Renal cortical epithelial cell (primary cell): Measurements from ENCODE around the gene RAB14. TPM values are rescaled to one million over a fixed set of nuclear protein-coding genes. Genes with fewer than 3 reads are reported as not detected.

Experiments used
- DNase-seq: peaks from one replicate; pipeline ENCODE4 v3.0.0-alpha.2; 2011; ENCODE audit warnings: low read depth
- total RNA-seq: library from RNA; depleted of rRNA; stranded (reverse); fragments of >200 nt; gene quantifications from 2 replicates; pipeline ENCODE4 v1.2.3, GENCODE V29; 2014

The RAB14 gene
- 21.5 and 55.8 TPM in 2 replicates for total RNA-seq

- peak; percentile 91 for DNase-seq
Measured at GRCh38 chr9:121201738-121202533, at the start of gene RAB14. RAB14 (minus strand) TSS chr9:121201869; CDS start chr9:121193412, 8,457 bp downstream.

GRCh38 chr9:121249563-121249962 is 47.9 kb upstream of the RAB14 start:
- no peak for DNase-seq

DNA sequence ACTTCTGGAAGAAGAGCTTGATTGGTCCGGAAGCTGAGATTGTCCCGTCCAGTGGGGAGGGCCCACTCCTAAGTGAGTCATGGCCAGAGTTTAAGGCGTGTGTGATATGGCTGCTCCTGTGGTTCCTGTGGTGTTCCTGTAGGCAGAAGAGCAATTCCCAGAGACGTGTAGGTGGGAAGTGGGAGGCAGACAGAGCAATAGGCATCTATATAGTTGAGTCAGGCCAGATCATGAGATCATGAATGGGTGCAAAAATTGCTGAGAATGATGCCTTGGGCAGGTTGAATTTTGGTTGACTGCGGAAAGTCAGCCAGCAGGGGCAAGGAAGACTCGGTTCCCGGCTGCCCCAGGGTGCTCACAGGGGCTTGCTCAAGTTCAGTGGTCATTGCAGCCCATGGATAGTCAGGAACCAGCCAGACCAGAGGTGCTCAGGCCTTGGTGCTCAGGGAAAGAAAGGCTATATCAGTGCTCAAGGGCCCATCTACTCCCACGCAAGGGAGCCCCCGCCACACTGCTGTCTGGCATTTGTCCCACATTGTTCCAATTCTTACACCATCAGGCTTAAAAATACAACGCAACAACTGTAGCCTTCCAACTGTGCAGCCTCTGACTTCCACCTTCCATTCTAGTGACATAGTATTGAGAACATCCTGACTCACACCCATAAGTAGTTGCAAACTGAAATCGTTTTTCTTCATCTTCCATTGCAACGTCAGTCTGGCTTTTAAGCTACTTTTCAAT is 45.3 kb upstream of the RAB14 start:
- no peak for DNase-seq

DNA sequence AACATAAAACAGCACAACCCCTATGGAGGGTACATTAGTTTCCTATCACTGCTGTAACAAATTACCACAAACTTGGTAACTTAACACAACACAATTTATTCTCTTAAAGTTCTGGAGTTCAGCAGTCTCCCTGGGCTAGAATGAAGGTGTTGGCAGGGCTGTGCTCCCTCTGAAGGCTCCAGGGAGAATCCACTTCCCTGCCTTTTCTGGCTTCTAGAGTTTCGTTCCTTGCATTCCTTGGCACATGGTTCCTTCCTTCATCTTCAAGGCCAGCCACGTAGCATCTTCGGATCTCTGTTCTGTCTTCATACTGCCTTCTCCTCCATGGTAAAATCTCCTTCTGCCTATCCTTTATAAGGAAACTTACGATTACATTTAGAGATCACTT is 41.3 kb upstream of the RAB14 start:
- no peak for DNase-seq

DNA sequence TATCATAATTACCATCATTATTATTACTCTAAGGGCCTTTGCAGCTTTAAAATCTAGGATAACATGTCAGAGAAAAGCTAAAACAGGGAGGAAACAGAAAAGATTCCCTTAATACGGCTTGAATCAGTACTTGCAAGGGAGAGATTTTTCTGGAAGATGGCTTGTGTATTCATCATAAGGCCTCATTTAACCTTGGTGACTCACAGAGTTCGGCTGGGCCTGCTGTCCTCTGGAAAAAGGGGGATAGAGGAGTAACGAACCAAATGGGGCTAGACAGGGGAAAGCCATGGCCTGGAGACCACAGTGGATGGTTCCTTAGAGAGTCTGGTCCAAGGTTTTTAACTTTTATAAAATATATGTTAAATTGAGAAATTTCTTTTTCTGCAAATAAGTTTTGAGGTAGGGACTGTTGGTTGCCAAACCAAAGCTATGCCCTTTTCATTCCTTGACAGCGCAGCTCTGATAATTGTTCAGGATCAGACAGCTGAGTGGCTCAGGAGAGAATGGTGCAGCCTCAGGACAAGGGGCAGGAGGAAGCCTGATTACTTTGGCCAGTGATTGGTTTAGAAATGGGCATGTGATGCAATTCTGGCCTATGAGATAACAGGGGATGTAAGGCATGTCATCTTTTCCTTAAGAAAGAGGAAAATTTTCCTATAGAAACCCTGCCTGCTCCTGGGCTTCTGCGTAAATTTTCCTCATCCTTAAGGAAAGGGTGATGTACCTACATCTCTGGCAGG is 40.7 kb upstream of the RAB14 start:
- peak; percentile 22 for DNase-seq

GRCh38 chr9:121240472-121241135 is 38.9 kb upstream of the RAB14 start:
- no peak for DNase-seq

DNA sequence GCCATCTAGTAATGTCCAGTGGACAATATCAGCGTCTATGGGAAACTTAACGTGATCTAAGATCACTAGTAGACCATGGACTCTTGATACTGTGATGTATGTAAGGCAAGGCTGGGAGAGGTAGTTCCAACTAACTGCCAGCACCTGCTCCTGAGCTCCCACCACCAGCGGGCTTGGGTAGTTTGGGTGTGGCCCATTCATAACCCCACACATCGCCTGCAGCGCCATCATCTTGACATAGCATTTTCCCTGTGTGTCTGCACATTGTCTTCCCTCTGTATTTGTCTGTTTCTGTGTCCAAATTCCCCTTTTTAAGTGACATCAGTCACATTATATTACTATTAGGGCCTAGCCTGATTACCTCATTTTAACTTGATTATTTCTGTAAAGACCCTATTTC is 38.2 kb upstream of the RAB14 start:
- DNase-seq = no peak

DNA sequence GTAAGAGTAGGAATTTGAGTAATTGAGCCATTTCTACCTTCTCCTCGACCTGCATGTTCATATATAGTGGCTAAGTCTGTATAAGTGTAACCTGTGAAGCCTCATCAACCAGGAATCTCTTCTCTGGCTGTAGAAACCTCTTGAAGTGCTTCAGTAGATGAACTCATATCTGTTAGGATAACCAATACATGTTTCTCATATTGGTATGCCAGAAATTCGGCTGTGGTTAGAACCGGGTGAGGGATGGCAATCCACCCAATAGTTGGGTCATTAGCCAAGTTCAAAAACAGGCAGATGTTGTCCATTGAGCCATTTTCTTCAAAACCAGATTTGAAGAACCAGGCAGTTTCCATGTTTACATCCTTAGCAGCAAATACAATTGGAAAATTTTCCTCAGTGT is 37.4 kb upstream of the RAB14 start:
- DNase-seq = no peak

- DNase-seq = no peak
Measured at GRCh38 chr9:121237916-121238315, 36.2 kb upstream of the RAB14 start.

DNA sequence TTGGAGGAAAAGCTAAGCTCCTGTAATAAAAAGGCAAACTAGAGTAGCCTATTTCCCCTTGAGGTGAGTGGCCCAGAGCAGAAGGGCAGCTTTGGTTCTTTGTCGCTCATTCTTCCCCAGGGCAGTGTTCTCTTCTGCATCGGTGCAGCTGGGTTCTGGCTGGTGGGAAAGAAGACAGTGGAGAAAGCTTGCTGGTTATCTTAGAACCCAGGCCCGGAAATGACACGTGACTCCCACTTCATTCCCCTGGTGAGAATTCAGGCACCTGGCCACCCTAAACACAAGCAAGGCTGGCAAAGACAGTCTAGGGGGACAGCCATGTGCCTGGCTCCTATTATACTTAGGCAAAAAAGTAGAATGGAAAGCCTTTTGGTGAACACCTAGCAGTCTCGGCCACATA is 33.8 kb upstream of the RAB14 start:
- DNase-seq = no peak

GRCh38 chr9:121234832-121235161 is 33.1 kb upstream of the RAB14 start:
- DNase-seq = no peak

DNA sequence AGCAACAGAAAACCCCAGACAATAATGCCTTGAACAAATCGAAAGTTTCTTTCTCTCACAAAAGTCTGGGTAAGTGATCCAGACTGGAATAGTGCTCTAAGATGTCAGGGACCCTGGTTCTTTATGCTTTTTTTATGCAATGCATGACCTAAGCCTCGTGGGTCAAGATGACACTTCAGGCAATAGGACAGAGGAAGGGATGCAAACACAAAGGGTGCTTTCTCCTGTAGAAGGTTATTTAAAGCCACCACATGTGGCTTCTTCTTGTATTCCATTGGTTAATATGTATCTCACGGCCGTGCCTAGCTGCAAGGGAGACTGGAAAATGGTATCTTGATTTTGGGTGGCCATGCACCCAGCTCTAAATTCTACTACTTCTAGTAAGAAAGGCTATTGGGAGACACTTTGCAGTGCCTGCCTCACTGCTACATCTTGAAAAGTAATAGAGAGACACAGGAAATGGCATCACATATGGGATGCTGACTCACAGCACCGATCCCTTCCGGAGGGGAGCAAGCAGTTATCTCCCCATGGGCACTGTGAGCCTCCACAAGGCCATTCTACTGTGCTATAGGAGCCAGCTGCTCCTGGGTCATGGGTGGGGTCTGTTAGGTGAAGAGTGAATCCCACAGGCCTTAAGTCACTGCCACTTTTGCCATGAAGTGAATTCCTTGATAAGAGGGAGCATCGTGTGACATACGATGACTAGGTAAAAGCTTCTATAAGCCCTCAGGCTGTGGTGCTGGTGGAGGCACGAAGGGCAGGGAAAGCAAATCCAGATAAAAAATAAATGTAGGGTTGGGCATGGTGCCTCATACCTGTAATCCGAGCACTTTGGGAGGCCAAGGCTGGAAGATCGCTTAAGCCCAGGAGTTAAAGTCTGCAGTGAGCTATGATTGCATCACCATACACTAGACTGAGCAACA is 32.5 kb upstream of the RAB14 start:
- no peak for DNase-seq

- no peak for DNase-seq
Measured at GRCh38 chr9:121232251-121232650, 30.6 kb upstream of the RAB14 start.

- no peak for DNase-seq
Measured at GRCh38 chr9:121230256-121230655, 28.6 kb upstream of the RAB14 start.

GRCh38 chr9:121227862-121228261 is 26.2 kb upstream of the RAB14 start:
- no peak for DNase-seq

- DNase-seq = no peak
Measured at GRCh38 chr9:121226175-121226574, 24.5 kb upstream of the RAB14 start.

GRCh38 chr9:121225240-121225639 is 23.6 kb upstream of the RAB14 start:
- no peak for DNase-seq

DNA sequence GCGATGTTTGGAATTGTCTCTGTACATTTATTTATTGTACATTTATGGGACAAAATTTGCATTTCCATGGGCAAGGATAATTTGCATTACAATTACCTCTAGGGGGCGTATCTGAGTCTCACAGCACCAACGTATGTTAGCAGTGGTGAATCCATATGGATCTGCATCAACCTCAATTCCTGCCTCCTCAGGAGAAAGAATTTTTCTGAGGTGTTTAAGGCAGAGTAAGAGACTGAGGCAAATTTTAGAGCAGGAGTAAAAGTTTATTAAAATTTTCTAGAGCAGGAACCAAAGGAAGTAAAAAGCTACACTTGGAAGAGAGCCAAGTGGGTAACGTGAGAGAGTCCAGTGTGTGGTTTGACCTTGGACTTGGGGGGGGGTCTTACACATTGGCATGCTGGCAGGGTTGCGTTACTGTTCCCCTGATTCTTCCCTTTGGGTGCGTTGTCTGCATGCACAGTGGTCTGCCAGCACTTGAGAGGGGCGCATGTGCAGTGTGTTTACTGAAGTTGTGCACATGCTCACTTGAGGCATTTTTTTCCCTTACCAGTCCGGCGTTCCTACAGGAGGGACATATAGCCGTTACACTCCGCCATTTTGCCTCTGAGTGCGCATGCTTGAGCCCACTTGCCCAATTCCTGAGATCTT is 21.0 kb upstream of the RAB14 start:
- peak; percentile 48 for DNase-seq

GRCh38 chr9:121221664-121222055 is 20.0 kb upstream of the RAB14 start:
- no peak for DNase-seq

GRCh38 chr9:121220996-121221663 is 19.5 kb upstream of the RAB14 start:
- no peak for DNase-seq
